Stimulated activated CD4-positive, alpha-beta T cell treated with anti-CD3 and anti-CD28 coated beads, Interleukin-2, amount 100 ng/mL, for 4 hours (primary cell): ENCODE results near the gene THNSL1.
A peak's percentile ranks its signal among the peaks of the same experiment; 100 is the strongest.
"Not testable (repeated sequence)": the region's sequence is repeated elsewhere in the genome, so short reads cannot be mapped to it uniquely, and the experiment has no call there.

Experiments used
- DNase-seq: peaks from one replicate; pipeline ENCODE4 v3.0.0-alpha.2; 2020; ENCODE audit warnings: low read depth

The THNSL1 gene

DNA sequence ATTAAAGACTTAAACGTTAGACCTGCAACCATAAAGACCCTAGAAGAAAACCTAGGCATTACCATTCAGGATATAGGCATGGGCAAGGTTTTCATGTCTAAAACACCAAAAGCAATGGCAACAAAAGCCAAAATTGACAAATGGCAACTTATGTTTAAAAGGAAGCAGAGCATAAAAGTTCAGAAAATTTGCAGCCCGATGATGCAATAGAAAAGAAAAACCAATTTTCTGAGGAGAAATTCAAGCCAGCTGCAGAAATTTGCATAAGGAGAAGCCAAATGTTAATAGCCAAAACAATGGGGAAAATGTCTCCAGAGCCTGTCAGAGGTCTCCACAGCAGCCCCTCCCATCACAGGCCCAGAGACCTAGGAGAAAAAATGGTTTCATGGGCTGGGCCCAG is 4.8 kb upstream of the THNSL1 start:
- not testable (repeated sequence) for DNase-seq

DNA sequence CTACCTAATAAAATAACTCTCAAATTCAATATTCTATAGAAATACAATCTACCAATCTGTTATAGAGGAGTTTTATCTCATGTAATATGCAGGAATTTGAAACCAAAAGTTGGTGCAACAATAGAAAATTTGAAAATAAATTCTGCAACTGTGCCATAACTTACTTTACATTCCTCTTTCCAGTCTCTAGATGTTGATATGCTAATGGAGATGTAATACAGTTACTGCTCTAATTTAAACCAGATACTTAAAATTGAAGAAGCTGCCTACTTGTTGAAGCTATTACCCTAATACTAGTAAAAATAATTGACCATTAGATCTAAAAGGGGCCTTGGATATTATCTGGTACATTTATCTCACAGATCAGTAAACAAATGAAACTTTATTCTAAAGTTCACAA is 1.8 kb upstream of the THNSL1 start:
- DNase-seq: no peak

DNA sequence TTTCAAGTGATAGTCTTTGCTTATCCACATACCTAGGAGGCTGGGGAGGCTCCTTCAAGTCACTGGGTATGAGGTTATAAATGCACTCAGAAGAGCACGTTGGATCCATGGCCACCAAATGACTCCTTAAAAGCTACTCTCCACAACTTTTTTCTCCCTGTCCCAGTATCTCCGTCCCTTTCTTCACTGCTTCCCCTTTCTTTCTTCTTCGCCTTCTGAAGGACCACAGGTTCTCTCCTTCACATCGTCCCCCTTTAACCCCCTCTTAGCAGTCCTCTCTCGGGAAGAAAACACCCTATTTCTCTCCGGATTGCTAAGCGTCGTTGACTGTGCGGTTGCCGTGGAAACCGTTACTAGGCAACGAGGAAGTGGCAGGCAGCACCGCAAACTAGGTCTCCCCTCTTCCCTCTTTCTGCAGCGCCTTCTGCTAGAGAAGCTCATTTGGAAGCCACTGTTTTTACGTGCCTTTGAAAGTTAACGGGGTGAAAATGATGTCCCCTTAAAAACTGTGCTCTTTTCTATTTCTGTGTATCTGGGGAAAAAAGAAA is 510 bp upstream of the THNSL1 start, which contains the start of gene ENKUR:
Gene ENKUR, minus strand, starts transcription at position 331 of the 548 bp plus-strand sequence. Its CDS starts 222 bp downstream, at position 109.
- DNase-seq: peak; percentile 92

DNA sequence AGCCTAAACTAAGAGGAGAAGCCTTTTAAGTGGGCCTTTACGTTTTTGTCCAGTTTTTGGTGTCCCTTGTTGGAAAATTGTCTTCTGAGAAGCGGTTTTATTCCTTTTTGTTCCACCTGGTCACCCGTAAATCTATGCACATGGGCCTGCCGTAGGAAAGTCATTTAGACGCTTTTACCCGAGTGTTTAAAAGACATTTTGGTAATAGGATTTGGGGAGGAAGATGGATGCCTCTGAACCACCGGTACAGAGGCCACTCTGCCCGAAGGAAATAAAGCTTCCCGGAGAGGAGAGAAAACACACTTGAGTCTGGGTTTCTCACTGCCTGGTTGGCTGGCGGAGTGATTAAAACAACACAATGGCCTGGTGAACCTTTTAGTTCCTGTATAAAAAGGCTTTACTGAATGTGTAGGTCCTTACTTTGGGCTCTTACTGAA is 760 bp downstream of the THNSL1 start:
- DNase-seq: no peak

DNA sequence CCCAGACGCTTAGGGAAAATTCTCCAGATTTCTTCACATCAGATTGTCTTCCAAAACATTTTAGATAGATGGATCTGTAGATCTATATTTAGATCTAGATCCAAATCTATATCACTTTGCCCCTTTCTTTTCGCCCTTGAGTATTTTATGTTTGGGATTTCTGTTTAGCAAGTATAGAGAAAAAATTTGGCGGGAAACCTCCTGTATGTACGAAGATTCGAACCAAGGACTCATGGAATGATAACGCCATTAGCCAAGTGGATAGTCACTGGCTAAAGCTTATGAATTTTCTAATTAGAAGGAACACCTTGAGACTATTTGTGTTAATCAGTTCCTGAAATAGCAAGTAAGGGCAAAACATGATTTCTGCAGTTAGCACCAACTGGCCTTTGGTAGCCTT is 1.2 kb downstream of the THNSL1 start:
- DNase-seq: no peak

DNA sequence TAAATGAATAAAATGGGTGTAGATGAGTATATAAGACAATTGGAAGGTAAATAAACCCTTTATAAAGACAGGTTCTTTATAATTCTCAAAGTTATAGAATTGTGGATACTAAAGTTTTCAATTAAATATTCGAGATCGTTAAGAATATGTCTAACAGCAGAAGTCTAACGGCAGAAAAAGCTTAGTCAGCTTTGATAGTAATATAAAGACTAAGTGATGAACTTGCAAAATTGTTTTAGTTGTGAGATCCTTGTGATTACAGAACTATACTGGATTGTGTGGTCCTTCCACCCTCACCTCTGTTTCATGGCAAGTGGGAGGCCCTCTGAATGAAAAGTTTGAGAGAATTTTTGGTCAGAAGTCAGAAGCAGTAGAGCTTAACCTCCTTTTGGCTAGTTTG is 2.3 kb downstream of the THNSL1 start:
- no peak for DNase-seq

DNA sequence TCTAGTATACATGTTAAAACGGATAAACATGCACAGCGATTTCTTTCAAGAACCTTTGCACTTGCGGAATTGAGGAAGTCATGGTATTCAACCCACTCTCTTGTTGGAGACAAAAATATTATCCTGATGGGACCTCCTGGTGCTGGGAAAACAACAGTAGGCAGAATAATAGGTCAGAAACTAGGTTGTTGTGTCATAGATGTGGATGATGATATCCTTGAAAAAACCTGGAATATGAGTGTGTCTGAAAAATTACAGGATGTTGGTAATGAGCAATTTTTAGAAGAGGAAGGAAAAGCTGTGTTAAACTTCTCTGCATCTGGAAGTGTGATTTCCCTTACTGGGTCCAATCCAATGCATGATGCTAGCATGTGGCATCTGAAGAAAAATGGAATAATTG is 6.9 kb downstream of the THNSL1 start:
- no peak for DNase-seq

DNA sequence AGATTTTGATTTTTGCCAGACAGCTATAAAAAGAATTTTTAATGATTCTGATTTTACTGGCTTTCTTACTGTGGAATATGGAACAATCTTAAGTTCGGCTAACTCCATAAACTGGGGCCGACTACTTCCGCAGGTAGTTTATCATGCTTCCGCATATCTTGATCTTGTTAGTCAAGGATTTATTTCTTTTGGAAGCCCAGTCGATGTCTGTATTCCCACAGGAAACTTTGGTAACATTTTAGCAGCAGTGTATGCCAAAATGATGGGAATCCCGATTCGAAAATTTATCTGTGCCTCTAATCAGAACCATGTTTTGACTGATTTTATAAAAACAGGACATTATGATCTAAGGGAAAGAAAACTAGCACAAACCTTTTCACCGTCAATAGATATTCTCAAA is 8.1 kb downstream of the THNSL1 start:
- DNase-seq: no peak

DNA sequence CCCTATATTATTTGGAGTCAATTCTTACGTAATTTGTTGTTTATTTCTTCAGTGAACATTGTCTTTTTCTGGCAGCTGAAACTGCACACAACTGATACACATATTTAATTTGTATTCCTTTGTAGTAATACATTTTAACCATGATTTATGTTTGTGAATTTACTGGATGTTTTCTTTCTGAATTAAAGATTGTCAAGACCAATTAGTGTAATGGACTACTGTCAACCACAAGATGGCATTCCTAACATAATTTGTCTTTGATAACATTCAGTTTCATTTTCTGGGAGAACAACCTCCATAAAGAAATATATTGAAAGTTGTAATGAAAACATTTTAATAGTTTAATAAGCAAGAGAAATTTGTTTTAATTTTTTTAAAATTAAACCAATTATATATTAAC is 10.1 kb downstream of the THNSL1 start:
- DNase-seq: no peak

DNA sequence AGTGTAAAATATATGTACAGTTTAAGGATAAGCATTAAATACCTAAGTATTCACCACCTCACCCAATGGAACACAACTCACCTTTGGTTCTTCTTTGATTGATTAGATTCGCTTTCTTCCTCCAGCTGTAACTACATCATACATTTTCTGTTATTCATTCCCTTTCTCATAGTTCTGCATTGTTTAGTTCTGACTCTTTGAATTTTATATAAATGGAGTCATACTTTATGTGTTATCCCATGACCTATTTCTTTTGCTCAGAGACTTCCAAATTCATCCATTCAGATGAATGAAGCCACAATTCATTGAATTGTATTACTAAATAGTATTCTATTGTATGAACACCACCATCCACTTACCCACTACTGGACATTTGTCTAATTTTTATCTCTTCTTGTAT is 12.3 kb downstream of the THNSL1 start:
- no peak for DNase-seq

DNA sequence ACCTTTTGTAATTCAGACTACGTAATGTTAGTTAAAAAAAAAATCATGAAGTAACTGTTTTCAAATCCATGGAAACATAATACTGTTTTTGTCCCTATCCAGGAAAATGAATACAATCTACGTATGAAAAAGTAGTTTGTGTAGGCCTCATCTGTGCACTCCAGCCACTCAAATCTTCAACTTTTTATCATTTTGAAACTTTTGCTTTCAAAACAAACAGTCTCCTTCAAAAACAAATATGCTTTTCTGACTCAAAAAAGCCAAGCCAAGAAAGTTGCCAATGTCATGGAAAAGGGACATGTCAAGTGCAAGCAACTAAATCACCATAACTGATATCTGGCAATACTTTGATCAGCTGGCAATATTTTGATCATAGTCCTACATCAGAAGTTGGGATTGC is 13.1 kb downstream of the THNSL1 start:
- DNase-seq: no peak

DNA sequence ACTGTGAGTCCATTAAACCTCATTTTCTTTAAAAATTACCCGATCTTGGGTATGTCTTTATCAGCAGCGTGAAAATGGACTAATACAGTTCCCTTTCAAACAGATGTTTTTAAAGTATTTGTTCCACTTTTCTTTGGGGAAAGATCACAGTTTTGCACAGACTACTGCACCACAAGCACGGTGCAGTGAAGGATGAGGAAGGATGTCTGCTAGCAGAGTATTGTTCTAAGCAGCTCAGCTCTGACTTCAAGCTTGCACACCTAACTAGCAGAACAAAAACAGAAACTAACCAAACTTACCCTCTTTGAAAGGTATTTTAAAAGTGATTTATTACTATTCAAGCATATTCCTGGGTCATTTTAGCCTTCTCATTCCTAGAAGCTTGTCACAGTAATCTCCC is 20.0 kb downstream of the THNSL1 start:
- DNase-seq: no peak

DNA sequence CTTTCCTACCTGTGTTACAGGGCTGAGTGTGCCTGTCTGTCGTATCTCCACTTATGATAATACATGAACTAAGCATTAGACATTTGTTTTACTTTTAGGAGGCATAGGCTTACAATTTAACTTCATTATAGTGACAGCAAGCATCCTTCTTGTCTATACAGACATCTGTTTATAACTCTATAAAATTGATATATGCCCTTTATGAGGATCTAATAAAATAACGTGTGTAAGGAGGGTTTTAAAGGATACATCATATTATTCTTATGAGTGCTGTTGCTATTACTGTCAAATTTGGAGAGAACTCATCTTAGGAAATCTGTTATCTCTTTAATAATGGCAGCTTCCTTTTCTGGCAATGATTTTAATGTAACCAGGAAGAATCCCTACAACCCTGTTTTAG is 21.9 kb downstream of the THNSL1 start:
- DNase-seq: no peak

DNA sequence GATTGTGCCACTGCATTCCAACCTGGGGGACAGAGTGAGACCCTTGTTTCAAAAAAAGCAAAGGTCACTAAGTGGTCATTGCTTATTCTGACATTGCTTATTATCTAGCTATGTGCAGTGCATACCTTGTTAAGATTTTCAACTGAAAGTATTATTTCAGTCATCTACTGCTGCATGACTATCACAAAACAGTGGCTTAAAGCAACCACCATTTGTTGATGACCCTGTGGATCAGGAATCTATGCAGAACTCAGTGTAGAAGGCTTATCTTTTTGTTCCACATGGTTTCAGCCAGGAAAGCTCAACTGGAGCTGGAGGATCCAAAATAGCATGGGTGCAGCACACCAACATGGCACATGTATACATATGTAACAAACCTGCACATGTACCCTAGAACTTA is 23.1 kb downstream of the THNSL1 start:
- DNase-seq: no peak

DNA sequence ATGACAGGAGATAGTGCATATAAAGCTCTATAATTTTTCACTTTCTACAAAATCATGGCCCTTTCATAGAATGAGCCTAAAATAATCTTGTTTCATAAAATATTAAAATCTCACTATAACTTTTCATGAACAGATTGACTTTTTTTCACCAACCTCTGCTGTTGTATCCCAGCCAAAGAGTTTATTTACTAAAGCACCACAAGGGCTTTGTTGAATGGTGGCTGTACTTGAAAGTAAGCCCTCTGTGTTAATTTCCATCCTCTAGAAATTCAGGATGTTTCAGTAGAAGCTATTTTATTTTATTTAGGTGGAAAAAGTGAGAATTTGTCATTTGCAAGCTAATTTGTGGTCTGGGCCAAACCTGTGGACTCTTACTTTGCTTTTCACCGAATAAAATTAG is 30.2 kb downstream of the THNSL1 start:
- no peak for DNase-seq

DNA sequence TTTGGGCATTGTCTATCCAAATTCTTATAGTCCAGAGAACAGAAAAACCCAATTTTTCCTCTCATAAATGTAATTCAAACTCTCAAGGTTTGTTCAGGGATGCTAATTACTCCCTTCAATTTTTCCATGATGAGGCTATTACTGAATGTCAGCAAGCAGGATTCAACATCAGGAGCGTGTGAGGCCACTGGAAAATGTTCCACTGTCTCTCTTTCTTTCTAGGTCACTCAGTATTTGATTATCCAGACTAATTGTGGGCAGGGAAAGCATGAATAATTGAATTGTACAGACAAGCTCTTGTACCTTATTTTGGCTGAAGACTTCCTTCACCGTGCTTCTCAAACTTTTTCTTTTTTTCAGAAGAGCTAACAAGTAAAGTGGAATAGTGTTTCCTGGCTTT is 30.7 kb downstream of the THNSL1 start:
- DNase-seq: no peak

DNA sequence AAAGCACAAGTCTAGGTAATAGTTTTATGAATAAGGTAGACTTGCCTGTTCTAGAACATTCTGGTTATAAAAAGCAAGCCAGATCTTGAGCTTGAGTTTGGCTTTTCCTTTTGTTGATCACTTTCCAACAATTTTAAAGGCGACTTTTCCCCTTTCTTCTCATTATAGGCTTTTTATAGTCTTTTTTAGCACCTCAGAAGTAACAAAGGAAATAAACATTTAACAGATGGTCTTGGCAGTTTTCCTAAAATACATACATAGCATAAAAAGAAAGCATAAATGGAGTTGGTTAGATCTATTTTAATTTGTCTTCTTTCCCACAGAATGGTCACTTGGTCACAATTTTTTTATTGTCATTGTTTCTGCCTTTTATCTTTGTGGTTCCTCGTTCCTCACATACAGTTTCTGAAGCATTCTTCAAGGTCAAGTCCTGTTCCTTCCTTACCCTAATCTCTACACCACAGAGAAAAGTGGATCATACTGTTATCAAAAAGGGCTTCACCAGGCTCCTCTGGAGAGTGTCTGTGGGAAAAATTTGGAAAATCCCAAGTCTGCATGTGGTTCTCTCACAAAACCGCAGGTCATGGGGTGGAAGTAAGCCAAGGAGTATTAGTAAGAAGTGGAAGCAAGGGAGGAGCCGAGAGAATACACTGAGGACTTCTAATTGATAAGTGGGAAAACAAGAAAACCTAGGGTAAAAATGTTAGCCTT is 31.3 kb downstream of the THNSL1 start:
- DNase-seq: no peak

DNA sequence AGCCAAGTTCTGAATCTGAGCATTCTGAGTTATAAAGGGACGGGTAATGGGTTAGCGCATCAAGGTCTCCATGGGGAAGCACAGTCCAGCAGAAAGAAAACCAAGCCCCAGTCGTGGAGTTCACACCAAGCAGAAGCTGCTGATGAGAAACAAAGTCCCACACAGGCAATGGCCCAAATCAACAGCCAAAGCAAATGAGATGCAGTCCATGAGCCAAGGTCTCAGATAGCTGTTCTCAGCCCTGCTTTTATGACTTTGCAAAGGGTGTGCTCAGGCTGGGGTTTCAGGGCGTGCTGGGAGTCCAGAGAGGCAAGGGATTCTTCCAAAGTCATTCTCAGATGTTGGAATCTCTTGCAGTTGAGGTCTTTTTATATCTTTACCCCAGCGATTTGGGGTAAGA is 32.0 kb downstream of the THNSL1 start:
- no peak for DNase-seq

DNA sequence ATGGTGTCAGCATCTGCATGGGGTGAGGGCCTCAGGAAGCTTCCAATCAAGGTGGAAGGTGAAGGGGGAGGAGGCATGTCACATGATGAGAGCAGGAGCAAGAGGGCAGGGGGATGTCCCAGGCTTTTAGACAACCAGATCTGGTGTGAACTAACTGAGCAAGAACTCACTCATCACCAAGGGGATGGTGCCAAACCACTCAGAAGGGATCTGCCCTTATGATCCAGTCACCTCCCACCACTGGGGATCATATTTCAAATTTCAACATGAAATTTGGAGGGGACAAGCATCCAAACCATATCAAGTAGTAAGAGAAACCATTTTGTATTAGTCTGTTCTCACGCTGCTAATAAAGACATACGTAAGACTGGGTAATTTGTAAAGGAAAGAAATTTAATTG is 33.6 kb downstream of the THNSL1 start:
- no peak for DNase-seq

DNA sequence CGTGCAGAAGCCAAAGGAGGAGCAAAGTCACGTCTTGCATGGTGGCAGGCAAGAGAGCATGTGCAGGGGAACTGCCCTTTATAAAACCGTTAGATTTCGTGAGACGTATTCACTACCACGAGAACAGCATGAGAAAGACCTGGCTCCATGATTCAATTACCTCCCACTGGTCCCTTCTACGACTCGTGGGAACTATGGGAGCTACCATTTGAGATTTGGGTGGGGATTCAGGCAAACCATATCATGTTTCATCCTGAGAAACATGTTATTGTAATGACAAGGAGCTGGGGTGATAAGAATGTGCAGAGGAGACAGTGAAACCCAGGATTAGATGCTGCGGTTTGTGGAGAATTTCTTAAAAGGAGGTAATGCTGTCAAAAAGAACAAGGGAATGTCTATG is 34.0 kb downstream of the THNSL1 start:
- no peak for DNase-seq

DNA sequence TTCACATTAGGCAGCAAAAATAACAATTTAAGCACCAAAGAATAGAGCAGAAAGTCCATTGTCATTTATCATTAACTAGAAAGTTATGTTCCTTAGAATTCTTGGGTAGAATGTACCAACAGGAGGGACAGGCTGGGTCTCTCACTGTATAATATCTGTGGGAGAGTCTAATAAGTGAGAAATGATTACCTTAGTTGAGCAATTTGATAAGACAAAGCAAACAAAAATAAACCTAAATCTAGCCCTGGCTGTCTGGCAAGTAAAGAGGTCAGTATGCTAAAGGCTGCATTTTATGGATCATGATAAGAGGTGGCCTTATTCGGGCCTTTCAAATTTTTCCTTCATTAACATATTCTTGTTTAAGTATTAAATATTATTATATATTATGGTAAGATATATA is 35.6 kb downstream of the THNSL1 start:
- DNase-seq: no peak

DNA sequence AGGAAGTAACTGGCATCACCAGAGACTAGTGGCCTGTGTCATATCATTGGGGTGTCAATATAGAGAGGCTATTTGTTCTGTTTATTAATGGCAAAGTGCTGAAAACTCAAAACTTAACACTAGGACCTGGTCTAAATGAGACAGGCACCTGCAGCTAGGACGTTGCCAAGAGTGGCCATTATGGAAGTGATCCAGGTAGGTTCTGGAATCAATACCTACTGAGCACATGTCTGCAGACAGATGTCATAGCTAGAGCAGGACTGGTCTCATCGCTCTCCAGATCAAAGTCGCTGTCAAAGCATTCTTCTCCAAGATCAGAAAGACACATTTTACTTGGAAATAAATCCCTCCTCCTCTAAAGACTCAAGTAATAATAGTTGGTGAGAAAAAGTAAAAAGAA is 40.3 kb downstream of the THNSL1 start:
- DNase-seq: no peak

DNA sequence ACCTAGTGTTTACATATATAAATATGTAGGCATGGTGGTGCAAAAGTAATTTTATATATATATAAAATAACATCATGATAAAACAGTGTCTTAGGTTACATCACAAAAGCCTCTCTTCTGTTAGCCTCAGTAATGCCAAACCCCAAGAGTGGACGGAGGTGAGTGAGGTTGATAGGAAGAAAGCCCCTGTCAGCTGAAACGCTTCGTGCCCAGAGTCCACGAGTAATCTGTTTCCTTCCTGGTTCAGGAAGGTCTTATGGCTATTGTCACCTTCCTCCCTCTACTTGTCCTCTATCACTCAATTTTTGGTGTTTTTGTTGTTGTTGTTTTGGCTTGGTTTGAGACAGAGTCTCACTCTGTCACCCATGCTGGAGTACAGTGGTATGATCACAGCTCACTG is 41.5 kb downstream of the THNSL1 start:
- DNase-seq: no peak

DNA sequence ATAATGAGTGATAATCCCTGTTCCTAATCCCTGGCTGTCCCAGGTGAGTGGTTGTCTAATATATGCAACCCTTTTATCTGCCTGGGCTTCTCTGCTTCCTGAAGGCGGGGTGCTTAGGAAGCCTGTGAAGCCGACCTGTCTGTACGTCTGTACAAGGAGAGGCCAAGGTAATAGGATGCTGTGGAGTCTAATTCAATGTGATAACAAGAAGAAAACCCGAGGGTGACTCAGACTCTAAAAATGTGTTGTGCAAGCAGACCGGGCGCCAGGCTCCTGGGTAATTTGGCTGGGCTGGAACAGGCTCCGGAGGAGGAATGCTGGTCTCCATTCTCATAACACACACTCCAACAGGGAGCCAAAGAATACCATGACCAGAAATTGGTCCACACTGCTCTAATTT is 43.6 kb downstream of the THNSL1 start:
- no peak for DNase-seq
